Fibroblast of skin of right quadriceps (primary cell): ENCODE results near the gene LRRC47.

Experiments
- DNase-seq: peaks from one replicate; pipeline ENCODE4 v3.0.0-alpha.2; 2013

LRRC47 gene

GRCh38 chr1:3731583-3732433, 64.5 kb downstream of the LRRC47 start:
- DNase-seq: no peak

- no peak for DNase-seq
Measured at GRCh38 chr1:3730543-3731247, 65.6 kb downstream of the LRRC47 start.

GRCh38 chr1:3729594-3730542, 66.4 kb downstream of the LRRC47 start:
- no peak for DNase-seq
